Right lobe of liver (tissue), 4 donors: ENCODE data around the gene TNFSF18.

Source experiments
- CTCF ChIP-seq, 4 donors: fragments of 200-600 bp in 3 of 4; fragments of 450-650 bp in 1 of 4; IDR thresholded peaks; one replicate each; pipeline versions ENCODE4 v1.5.1 to v1.8.0; 2016 to 2022; ENCODE audit warnings: antibody characterized with exemption in 4 of 4, mild to moderate bottlenecking in 2 of 4
- POLR2A ChIP-seq: fragments of 450-650 bp; IDR thresholded peaks from one replicate; pipeline ENCODE4 v1.6.1; 2017; ENCODE audit warnings: antibody characterized with exemption, mild to moderate bottlenecking
- donor health status: DM: no; HTN: no; CAD: no.
- donor health status: DM: no; HTN: no; CAD: no.
- donor health status: DM: no; HTN: yes; CAD: no.

GRCh38 chr1:173095632-173096031 is 44.9 kb upstream of the TNFSF18 start:
- no peak for TF ChIP-seq CTCF (IDR thresholded peaks at IDR 0.05)
- TF ChIP-seq POLR2A = no peak
